Measurements from ENCODE around the gene MRPL48.

Gene MRPL48

DNA sequence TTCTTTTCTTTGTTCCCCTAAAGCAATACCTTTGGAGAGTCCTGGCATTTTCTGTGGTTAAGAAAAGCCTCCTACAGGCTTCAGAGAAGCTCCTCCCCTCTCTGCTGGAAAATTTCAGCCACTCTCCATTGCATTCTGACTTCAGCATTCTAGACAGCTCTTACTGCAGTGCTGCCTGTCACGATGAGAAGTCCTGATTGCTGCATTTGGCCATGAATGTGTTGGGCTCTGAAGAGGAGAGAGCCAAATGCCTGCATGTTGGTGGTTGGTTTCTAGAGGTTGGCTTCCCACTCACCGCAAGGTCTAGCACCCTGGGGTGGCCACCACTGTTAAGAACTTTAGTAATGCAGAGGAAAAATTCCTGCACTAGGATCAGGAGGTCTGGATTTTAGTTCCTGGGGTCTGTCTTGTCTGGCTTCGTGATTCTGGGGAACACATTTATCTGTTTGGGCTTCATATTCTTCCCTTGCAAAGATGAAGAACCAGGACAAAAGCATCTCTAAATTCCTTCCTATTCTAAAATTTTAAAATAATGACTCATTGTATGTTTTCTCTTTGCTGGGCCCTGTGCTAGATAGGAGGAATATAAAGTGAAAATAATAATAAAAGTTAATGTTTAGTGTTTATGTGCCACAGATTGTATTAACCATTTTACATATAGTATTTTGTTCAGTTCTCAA lies 50.9 kb downstream of the MRPL48 start:
- Histone ChIP-seq H3K4me1 (ENCODE audit: control insufficient read depth, insufficient read depth, low read length) (peaks cover 3% of the 10 kb centered on the region; the same call in 1 of the 2 replicates), H3K27me3 (ENCODE audit: control insufficient read depth, insufficient read depth, low read length) (no peaks in the 10 kb centered on the region), H3K9me3 (ENCODE audit: control insufficient read depth, insufficient read depth, low read depth, low read length) (no peaks in the 10 kb centered on the region), H3K4me3 (ENCODE audit: low read depth, low read length) (no peak overlapping the region), H3K36me3 (ENCODE audit: control insufficient read depth, insufficient read depth, low read length) (peaks cover 2% of the 10 kb centered on the region; the same call in 1 of the 2 replicates), H3K27ac (ENCODE audit: low read depth, low read length) (no peak overlapping the region), H3K9ac (ENCODE audit: low read length) (no peak overlapping the region)

DNA sequence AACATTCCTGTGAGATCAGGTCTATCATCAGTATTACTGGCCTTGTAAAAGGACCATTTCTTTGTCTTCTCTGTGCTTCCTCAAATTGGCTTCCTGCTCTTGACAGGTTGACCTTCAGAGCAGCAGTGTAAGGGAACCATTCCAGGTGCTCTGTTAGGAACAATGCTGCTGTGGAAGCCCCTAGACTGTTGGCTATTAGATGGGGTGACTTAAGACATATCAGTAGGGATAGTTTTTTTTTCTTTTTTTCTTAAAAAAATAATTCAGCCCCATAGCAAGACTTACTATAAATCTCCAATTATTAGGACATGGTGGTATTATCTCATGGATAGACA lies 51.4 kb downstream of the MRPL48 start:
- Histone ChIP-seq H3K27ac (ENCODE audit: low read depth, low read length) (no peak overlapping the region), H3K27me3 (ENCODE audit: control insufficient read depth, insufficient read depth, low read length) (no peaks in the 10 kb centered on the region), H3K9ac (ENCODE audit: low read length) (no peak overlapping the region), H3K4me1 (ENCODE audit: control insufficient read depth, insufficient read depth, low read length) (peaks cover 3% of the 10 kb centered on the region; the same call in 1 of the 2 replicates), H3K36me3 (ENCODE audit: control insufficient read depth, insufficient read depth, low read length) (peaks cover 2% of the 10 kb centered on the region; the same call in 1 of the 2 replicates), H3K9me3 (ENCODE audit: control insufficient read depth, insufficient read depth, low read depth, low read length) (no peaks in the 10 kb centered on the region), H3K4me3 (ENCODE audit: low read depth, low read length) (no peak overlapping the region)

DNA sequence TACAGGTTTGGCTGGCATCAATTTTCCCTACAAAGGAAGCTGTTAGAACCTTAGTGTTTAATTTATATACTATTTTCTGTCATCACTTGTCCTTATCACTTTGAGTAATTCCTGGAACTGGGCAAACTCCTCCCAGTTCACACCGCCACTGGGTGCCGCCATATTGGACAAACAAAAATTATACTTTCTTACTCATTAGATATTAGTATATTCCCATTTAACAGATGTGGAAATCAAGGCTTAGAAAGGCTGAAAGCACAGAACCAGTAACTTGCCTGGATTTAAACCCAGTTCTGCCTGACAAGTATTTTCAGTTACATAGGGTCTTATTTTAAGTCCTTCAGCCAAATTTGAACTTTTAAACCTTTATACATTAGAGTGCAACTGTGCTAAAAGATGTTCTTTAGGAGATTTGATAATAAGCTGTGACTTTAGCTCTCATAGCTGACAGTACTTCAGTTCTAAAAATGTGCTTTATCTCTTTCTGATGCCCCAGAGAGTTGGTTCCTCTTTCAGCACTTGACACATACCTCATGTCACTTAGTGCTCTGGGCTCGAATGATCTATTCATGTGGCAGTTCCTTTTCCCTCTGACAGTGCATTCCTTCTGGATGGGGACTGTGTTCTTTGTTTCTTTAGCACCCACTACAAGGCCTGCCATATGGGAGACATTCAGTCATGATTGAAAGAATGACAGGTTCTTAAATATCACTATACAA lies 63.5 kb downstream of the MRPL48 start:
- peaks cover 3% of the 10 kb centered on the region; the same call in 1 of the 2 replicates for H3K4me1 ChIP-seq (ENCODE audit: control insufficient read depth, insufficient read depth, low read length)
- no peak overlapping the region for H3K27ac ChIP-seq (ENCODE audit: low read depth, low read length)
- no peaks in the 10 kb centered on the region for H3K27me3 ChIP-seq (ENCODE audit: control insufficient read depth, insufficient read depth, low read length)
- H3K4me3 ChIP-seq (ENCODE audit: low read depth, low read length) = no peak overlapping the region
- no peak overlapping the region for H3K9ac ChIP-seq (ENCODE audit: low read length)
- no peaks in the 10 kb centered on the region for H3K9me3 ChIP-seq (ENCODE audit: control insufficient read depth, insufficient read depth, low read depth, low read length)
- no peaks in the 10 kb centered on the region; the same call in 1 of the 2 replicates for H3K36me3 ChIP-seq (ENCODE audit: control insufficient read depth, insufficient read depth, low read length)

DNA sequence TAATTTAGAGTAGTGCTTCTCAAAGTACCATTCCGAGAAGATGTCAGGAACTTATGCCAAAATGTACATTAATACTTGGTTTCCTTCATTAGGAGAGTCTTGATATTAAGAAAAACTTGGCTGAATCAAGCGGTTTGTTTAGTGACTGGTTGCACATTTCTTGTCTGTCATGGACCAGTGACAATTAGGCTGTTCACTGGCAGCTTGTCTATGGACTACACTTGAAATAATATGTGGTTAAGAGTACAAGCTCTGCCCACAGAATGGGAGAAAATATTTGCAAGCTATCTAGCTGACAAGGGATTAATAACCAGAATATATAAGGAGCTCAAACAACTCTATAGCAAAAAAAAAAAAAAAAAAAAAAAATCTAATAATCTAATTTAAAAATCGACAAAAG lies 64.4 kb downstream of the MRPL48 start:
- H3K27me3 ChIP-seq (ENCODE audit: control insufficient read depth, insufficient read depth, low read length) = no peaks in the 10 kb centered on the region
- H3K36me3 ChIP-seq (ENCODE audit: control insufficient read depth, insufficient read depth, low read length) = no peaks in the 10 kb centered on the region; the same call in 1 of the 2 replicates
- H3K27ac ChIP-seq (ENCODE audit: low read depth, low read length) = no peak overlapping the region
- H3K4me3 ChIP-seq (ENCODE audit: low read depth, low read length) = no peak overlapping the region
- H3K4me1 ChIP-seq (ENCODE audit: control insufficient read depth, insufficient read depth, low read length) = peaks cover 3% of the 10 kb centered on the region; the same call in 1 of the 2 replicates
- no peaks in the 10 kb centered on the region for H3K9me3 ChIP-seq (ENCODE audit: control insufficient read depth, insufficient read depth, low read depth, low read length)
- H3K9ac ChIP-seq (ENCODE audit: low read length) = no peak overlapping the region

DNA sequence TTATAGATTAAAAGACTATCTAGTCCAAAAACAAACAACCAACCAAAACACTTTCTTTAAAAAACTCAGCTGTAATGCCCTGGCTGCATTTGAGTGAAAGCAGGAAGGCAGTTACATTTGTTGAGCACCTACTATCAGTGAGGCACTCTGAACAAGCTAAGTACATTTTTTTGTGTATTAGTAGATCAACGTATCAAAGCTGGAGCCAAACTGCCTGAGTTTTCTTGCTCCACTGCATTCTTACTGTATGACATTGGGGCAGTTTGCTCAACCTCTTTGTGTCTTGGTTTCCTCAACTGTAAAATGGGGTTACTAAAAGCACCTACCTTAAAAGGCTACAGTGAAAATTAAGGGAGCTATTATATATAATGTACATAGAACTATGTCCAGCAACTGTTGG lies 67.0 kb downstream of the MRPL48 start:
- Histone ChIP-seq H3K27me3 (ENCODE audit: control insufficient read depth, insufficient read depth, low read length) (no peaks in the 10 kb centered on the region), H3K4me3 (ENCODE audit: low read depth, low read length) (no peak overlapping the region), H3K27ac (ENCODE audit: low read depth, low read length) (no peak overlapping the region), H3K9me3 (ENCODE audit: control insufficient read depth, insufficient read depth, low read depth, low read length) (no peaks in the 10 kb centered on the region), H3K9ac (ENCODE audit: low read length) (no peak overlapping the region), H3K36me3 (ENCODE audit: control insufficient read depth, insufficient read depth, low read length) (no peaks in the 10 kb centered on the region), H3K4me1 (ENCODE audit: control insufficient read depth, insufficient read depth, low read length) (peaks cover 3% of the 10 kb centered on the region; the same call in 1 of the 2 replicates)

DNA sequence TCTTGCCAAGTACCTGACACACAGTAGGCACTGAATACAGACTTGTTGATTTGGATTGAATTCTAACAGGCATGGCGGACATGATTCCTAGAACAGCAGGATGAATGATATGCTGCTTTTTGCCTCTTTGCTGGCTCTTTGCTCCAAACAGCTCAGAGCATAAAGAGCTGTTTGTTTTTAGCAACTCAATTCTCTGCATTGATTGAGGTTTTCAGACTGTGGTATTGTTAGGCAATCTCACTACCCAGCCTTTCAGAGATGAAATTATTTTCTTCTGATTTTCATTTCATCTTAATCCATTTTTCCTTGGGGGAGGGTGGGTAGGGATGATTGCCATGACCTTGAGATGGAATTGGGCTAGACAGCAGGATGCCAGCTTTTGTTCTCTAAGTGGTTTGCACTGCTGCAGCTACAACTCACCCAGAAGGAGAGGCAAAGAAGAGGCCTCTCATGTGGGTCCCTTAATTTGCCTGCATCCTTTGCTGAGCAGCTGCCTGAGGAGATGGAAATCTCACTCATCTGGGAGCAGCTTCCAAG lies 68.4 kb downstream of the MRPL48 start:
- H3K4me3 ChIP-seq (ENCODE audit: low read depth, low read length) = no peak overlapping the region
- no peaks in the 10 kb centered on the region for H3K27me3 ChIP-seq (ENCODE audit: control insufficient read depth, insufficient read depth, low read length)
- H3K9ac ChIP-seq (ENCODE audit: low read length) = no peak overlapping the region
- H3K9me3 ChIP-seq (ENCODE audit: control insufficient read depth, insufficient read depth, low read depth, low read length) = no peaks in the 10 kb centered on the region
- H3K36me3 ChIP-seq (ENCODE audit: control insufficient read depth, insufficient read depth, low read length) = no peaks in the 10 kb centered on the region; the same call in 1 of the 2 replicates
- H3K4me1 ChIP-seq (ENCODE audit: control insufficient read depth, insufficient read depth, low read length) = peaks cover 3% of the 10 kb centered on the region; the same call in 1 of the 2 replicates
- no peak overlapping the region for H3K27ac ChIP-seq (ENCODE audit: low read depth, low read length)

DNA sequence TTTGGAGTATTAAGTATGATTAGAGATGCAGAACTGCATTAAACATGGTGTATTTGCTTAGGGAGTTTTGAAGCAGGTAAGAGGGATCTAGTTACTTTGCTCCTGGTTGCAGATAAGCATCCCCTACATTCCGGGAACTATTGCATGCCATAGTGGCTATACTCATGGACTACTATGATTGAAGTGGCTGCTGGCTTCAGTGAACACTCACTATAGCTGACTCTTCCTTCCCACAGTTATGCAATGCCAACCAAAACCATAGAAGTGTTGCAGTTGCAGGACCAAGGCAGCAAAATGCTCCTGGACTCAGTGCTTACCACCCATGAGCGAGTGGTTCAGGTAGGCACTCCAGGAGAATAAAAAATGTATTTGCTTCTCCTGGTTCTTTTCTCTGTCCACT lies 72.0 kb downstream of the MRPL48 start:
- H3K36me3 ChIP-seq (ENCODE audit: control insufficient read depth, insufficient read depth, low read length) = peaks cover 9% of the 10 kb centered on the region; the same call in 1 of the 2 replicates
- no peak overlapping the region for H3K27ac ChIP-seq (ENCODE audit: low read depth, low read length)
- H3K4me1 ChIP-seq (ENCODE audit: control insufficient read depth, insufficient read depth, low read length) = peaks cover 3% of the 10 kb centered on the region; the same call in 1 of the 2 replicates
- H3K9me3 ChIP-seq (ENCODE audit: control insufficient read depth, insufficient read depth, low read depth, low read length) = no peaks in the 10 kb centered on the region
- H3K27me3 ChIP-seq (ENCODE audit: control insufficient read depth, insufficient read depth, low read length) = no peaks in the 10 kb centered on the region
- H3K4me3 ChIP-seq (ENCODE audit: low read depth, low read length) = no peak overlapping the region
- H3K9ac ChIP-seq (ENCODE audit: low read length) = no peak overlapping the region

DNA sequence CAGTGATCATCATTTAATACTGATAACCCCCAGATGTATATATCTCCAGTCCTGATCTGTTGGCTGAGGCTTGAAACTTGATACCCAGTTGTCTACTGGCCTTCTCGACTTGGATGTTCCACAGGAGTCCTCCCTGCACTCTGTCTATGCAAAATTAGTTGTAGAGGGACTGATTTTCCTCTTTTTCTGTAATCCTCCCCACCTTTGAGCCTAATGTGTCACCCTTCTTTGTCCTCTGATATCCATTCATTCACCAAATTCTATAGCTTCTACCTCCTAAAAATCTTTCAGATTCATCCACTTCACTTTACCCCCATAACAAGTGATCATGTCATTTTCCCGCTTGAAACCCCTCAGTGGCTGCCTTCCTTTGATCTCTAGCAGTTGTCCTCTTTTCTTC lies 72.5 kb downstream of the MRPL48 start:
- H3K9me3 ChIP-seq (ENCODE audit: control insufficient read depth, insufficient read depth, low read depth, low read length) = no peaks in the 10 kb centered on the region
- H3K27ac ChIP-seq (ENCODE audit: low read depth, low read length) = no peak overlapping the region
- H3K36me3 ChIP-seq (ENCODE audit: control insufficient read depth, insufficient read depth, low read length) = peaks cover 11% of the 10 kb centered on the region; the same call in 1 of the 2 replicates
- H3K27me3 ChIP-seq (ENCODE audit: control insufficient read depth, insufficient read depth, low read length) = no peaks in the 10 kb centered on the region
- no peak overlapping the region for H3K9ac ChIP-seq (ENCODE audit: low read length)
- no peak overlapping the region for H3K4me3 ChIP-seq (ENCODE audit: low read depth, low read length)
- H3K4me1 ChIP-seq (ENCODE audit: control insufficient read depth, insufficient read depth, low read length) = peaks cover 3% of the 10 kb centered on the region; the same call in 1 of the 2 replicates

DNA sequence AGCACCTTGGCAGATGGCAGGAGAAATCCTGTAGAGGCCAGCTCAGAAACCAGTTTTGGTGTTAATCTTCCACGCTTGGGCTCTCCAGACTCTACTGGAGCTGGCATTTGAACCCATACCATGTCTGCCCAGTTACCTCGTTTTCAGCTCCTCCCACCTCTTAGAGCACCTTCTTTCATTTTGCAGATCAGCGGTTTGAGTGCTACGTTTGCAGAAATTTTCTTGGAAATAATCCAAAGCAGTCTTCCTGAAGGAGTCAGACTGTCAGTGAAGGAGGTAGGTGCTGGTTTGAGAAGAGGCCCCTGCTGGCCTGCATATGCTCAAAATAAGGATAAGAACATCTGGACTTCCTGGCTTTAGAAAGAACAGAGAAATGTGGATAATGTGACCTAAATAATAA lies 75.3 kb downstream of the MRPL48 start:
- Histone ChIP-seq H3K4me1 (ENCODE audit: control insufficient read depth, insufficient read depth, low read length) (no peaks in the 10 kb centered on the region), H3K9ac (ENCODE audit: low read length) (no peak overlapping the region), H3K27me3 (ENCODE audit: control insufficient read depth, insufficient read depth, low read length) (no peaks in the 10 kb centered on the region), H3K36me3 (ENCODE audit: control insufficient read depth, insufficient read depth, low read length) (peaks cover 14% of the 10 kb centered on the region; the same call in 1 of the 2 replicates), H3K9me3 (ENCODE audit: control insufficient read depth, insufficient read depth, low read depth, low read length) (no peaks in the 10 kb centered on the region), H3K4me3 (ENCODE audit: low read depth, low read length) (no peak overlapping the region), H3K27ac (ENCODE audit: low read depth, low read length) (no peak overlapping the region)

DNA sequence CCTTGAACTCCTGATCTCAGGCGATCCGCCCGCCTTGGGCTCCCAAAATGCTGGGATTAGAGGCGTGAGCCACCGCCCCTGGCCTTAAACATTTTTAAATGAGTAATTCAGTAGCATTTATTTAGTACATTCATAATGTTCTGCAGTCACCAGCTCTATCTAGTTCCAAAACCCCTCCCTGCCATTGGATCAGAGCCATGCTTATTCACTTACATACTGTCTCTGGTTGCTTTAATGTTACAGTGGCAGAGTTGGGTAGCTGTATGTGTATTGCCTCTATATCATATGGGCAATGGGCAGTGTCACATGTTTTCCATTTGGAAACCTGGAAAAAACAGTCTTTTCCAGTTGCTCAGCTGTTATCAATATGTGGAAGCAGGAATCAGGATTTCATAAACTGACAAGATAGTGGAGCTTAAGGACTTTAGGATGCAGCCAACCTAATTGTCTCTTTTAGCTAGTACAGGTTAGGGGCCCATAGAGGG lies 78.5 kb downstream of the MRPL48 start:
- peaks cover 24% of the 10 kb centered on the region for H3K36me3 ChIP-seq (ENCODE audit: control insufficient read depth, insufficient read depth, low read length)
- no peak overlapping the region for H3K4me3 ChIP-seq (ENCODE audit: low read depth, low read length)
- H3K27ac ChIP-seq (ENCODE audit: low read depth, low read length) = no peak overlapping the region
- H3K27me3 ChIP-seq (ENCODE audit: control insufficient read depth, insufficient read depth, low read length) = no peaks in the 10 kb centered on the region
- H3K9ac ChIP-seq (ENCODE audit: low read length) = no peak overlapping the region
- H3K9me3 ChIP-seq (ENCODE audit: control insufficient read depth, insufficient read depth, low read depth, low read length) = no peaks in the 10 kb centered on the region
- no peaks in the 10 kb centered on the region for H3K4me1 ChIP-seq (ENCODE audit: control insufficient read depth, insufficient read depth, low read length)

DNA sequence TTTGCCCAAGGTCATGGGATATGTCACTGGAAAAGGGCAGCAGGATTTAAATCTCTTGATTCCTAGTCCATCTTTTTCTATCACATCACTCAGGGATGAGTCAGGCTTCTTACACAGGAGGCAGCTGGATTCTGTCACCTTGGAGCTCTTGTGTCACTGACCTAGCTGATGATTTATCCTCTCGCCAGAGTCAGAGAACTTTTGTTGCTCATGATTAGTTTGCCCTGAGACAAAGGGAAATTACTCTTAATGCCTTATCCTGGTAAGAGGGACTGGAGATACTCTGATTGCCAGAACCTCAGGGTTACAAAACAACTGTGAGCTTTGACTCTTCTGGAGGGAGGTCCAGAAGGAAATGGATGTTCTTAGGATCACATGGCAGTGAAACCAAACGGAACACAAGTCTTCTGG lies 78.9 kb downstream of the MRPL48 start:
- Histone ChIP-seq H3K36me3 (ENCODE audit: control insufficient read depth, insufficient read depth, low read length) (peaks cover 29% of the 10 kb centered on the region), H3K4me3 (ENCODE audit: low read depth, low read length) (no peak overlapping the region)

More for the DNA sequence above, 78.9 kb downstream of the MRPL48 start:
- Histone ChIP-seq H3K27me3 (ENCODE audit: control insufficient read depth, insufficient read depth, low read length) (no peaks in the 10 kb centered on the region), H3K9me3 (ENCODE audit: control insufficient read depth, insufficient read depth, low read depth, low read length) (no peaks in the 10 kb centered on the region), H3K27ac (ENCODE audit: low read depth, low read length) (no peak overlapping the region), H3K9ac (ENCODE audit: low read length) (no peak overlapping the region), H3K4me1 (ENCODE audit: control insufficient read depth, insufficient read depth, low read length) (no peaks in the 10 kb centered on the region)
